Middle frontal gyrus (tissue), 1 donor: ENCODE measurements around the gene INS.

Source experiments
- DNase-seq: peaks from one replicate; pipeline ENCODE4 v3.0.0-alpha.2; 2015; ENCODE audit warnings: low spot score; ENCODE audit errors: extremely low spot score

Gene INS

GRCh38 chr11:2160736-2161259 lies at the start of gene INS:
Gene INS (minus strand): TSS chr11:2161209. CDS start chr11:2160971, 238 bp downstream.
- DNase-seq: no peak

- DNase-seq: no peak
Observed at GRCh38 chr11:2210366-2211112, 49.5 kb upstream of the INS start.

DNA sequence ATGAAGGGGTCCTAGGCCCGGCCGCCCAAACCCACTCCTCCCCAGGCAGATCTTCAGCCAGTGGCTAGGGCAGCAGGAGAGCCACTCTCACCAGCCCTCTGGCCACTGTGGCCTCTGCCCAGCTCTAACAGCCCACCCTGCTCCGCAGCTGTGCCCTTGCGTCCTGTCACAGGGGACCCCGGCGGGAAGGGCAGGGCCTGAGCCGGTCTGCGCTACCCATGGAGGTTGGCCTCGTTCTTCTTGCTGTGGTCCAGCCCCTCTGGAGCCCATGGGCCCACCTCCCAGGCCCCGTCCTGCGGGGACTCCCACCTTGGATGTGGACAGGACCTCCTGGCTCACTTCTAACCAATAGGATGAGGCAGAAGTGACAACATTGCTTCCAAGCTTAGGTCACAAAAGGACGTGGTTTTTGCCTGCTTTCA lies 48.9 kb upstream of the INS start:
- no peak for DNase-seq

DNA sequence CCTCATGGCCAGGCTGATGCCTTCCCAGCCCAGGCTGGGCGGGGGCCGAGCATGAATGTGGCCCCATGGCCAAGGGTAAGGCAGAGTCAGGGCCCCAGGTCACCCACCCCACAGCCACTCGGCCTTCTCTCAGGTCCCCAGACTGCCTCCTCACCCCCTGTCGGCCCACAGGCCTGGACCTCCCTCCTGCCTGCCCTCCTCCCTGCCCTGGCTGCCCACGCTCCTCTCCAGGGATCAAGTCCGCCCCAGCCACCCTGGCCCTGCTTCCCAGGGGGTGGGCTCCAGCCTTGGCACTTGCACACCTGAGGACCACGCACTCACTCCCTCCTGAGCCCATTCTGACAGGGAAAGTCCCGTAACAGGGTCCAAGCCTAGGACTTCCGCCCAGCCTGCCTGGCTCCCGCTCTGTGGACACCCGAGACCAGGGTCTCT lies 48.4 kb upstream of the INS start:
- no peak for DNase-seq

DNA sequence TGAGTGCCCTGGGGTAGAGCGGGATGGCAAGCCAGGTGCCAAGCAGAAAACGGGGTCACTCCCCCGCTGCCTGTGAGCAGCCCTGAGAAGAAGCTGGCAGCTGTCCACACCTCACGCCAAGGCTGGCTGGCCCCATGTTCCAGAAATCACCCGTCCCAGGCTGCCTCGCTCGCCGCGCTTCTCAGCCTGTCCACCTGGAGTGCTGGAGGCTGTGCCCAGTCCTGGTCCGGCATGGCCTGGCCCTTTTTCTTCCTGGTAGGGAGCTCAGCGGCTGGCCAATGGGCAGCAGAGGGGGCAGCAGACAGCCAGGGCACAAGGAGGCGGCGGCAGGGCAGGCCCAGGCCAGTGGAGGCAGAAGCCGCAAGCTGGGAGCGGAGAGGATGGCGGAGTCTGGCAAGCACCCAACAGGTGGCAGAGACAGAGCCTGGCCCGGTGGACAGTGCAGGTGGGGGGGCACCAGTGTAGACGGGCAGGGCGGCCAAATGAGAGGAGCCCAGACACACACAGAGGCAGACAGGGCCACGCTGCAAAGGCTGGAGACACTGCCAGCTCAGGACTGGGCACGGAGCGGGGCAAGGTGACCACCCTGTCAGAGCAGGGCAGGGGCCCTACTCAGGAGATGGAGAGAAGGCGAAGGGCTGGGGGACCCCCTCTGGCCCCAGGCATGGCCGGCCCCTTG lies 47.8 kb upstream of the INS start:
- no peak for DNase-seq

DNA sequence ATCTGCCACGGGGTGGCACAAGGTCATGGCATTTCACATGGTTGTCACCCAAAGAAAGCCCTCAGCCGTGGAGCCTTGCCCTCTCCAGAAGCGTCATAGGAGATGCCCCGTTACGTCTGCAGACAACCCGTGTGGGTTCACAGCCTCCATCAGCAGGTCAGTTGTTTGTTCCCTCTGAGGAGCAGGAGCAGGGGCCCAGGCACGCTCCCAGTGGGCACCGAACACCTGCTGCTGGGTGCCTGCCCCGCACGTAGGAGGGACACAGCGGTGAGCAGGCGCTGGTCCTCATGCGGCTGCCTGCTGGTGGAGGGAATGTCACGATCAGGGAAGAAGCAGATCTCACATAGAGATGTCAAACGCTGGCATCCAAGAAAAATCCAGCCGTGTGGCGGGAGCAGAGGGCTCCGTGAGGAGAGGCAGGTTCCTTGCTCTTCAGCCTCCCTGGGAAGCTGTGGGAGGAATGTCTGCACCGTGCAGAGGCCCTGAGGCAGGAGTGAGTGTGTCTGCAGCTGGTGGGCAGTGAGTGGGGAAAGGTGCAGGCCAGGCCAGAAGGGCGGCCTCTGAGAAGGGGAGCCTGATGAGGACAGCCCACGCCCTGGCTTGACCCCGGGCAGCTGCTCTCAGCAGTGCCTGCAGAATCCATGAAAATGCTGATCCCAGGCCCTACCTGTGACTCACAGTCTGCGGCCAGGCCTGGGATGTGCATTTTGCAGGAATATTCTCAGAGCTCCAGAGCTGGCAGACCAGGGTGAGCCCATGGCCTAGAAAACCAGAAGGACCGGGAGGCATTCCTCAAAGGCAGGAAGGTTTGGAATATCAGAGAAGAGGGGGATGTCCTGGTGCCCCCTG lies 47.0 kb upstream of the INS start:
- DNase-seq: no peak

- DNase-seq: no peak
Observed at GRCh38 chr11:2207212-2207611, 46.2 kb upstream of the INS start.

- no peak for DNase-seq
Observed at GRCh38 chr11:2205981-2206690, 45.1 kb upstream of the INS start.

DNA sequence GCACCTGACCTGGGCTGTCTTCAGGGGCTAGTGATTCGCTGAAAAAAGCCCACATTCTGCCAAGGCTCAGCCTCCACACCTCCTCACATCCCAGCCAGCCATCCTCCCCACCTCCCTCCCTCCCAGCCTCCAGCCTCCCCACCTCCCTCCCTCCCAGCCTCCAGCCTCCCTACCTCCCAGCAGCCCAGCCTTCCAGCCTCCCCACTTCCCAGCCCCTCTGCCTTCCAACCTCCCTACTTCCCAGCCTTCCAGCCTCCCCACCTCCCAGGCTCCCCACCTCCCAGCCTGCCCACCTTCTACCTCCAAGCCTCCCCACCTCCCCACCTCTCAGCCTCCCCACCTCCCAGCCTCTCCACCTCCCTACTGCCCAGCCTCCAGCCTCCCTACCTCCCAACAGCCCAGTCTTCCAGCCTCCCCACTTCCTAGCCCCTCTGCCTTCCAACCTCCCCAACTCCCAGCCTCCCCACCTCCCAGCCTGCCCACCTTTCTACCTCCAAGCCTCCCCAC lies 44.3 kb upstream of the INS start:
- no peak for DNase-seq

DNA sequence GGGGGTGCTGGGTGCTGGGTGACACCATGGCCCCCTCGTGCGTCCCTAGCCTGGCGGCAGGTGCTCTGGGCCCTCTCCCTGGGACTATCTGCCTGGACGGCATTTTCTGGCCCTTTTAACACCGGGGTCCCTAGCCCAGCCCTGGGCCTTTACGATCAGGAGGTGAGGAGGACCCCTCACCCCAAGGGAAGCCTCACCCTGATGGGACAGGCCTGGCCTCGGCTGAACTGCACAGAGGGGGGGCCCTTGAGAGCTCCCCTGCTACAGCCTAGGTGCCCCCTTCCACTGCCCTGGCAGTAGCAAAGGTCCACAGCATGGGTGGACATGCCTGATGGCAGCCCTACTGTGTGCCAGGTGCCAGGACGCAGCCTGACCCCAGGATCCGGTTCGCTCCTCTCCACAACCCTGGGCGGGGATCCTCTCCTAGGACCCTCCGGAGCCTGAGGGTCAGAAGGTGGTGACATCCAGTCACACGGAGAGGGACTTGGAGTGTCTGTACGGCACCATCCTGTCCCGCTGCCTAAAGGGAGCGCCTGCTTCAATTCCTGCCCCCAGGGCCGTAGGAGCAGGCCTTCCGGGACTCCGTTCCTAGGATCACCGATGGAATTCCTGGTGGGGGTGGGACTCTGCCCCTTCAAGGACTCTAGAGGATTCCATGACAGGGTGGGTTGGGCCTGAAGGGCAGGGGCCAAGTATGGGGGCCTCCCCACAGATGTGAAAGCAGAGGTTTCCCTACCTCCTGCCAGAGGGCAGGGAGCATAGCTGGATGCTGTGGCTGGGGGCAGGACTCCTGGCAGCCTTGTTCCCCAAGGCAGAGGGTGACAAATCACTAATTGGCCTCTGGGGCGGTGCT lies 43.6 kb upstream of the INS start:
- no peak for DNase-seq

DNA sequence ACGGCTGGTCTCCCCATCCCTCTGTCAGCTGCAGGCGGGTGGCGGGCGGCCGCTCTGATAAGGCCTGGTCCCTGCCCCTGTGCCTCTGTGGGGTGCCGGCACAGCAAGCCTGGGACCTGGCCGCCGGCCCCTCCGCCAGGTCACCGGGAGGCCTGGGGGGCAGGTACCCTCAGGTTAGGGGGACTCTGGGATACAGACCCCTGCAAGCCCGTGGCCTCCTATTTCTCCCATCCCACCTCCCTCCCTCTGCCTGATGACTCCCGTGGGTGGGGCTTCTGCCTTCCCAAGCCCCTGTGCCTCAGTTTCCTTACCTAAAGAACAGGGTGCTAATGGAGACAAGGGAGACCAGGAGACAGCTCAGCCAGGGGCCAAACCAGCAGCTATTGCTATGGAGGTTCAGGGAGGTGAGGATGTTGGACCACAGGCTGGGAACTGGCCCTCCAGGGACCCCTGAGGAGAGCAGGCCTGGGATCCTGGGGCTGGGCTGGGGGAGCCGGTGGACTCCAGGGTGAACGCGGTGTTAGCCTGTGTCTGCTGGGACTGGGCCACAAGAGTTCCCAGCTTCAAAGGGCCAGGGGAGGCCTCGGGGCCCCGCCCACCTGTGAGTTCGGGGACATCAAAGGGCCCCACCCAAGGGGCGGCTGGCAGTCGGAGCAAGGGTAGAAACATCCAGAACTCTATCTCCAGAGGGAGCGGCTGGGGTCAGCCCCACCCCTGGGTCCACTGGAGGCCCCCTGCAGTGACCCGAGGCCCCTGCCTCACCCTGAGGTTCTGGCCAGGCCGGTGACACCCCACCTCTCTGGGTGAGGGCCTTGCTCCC lies 42.6 kb upstream of the INS start:
- no peak for DNase-seq

DNA sequence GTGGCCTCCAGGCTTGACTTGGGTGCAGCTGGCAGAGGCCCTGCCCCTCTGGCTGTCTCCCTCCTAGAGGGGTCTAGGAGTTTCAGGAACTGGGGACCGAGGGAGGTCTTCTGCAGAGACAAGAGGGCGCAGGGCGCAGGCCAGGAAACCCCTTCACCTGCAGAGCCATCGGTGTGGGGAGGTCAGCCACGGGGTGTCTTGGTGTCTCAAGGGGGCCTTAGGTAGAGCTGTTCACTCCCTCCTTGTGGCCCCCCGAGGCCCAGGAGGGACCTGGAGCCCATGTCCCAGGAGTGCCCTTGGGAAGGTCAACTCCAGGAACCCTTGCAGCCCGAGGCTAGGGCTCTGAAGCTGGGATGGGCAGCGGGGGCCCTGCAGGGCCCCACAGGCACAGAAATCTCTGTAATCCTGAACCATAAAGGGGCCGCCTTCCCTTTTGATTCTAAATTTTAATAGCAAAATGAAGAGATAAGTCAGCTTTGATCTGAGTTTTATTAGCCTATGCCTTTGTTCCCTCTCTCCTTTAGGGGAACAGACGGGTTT lies 42.0 kb upstream of the INS start:
- DNase-seq: no peak

DNA sequence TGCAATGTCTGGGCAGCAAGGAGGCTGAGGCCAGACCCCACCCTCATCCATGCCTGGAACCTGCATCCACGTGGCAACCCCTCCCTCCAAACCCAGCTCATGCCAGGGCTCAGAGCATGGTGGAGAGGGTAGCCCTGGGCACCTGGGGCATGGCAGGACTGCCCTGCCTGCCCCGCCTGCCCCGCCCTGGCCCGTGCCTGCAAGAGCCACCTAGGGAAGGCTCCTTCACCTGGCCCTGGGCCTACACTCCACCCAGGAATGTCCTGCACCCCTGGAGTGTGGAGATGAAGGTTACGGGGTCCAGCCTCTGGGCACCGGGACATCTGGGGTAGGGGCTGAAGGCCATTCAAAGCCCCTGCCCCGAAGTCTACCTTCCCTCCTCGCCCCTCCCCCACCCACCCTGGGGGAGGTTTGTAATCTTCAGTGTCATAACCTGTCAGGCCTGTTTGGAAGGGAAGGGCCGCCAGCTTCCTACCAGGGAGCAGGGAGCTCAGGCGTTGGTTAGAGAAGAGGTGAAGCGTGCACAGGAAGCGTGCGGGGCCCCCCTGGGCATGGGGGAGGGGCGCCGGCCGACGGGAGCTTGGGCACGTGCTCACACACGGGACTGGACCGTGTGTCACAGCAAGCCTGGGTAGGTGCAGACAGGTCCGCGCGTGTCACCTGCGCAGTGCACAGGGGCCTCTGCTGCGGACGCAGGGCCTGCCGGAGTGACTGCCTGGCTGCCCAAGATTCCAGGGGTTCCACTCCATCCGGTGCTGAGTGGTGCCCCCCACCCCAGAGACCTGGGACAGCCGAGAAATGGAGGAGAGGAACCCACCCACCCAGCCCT lies 41.3 kb upstream of the INS start:
- DNase-seq: no peak

DNA sequence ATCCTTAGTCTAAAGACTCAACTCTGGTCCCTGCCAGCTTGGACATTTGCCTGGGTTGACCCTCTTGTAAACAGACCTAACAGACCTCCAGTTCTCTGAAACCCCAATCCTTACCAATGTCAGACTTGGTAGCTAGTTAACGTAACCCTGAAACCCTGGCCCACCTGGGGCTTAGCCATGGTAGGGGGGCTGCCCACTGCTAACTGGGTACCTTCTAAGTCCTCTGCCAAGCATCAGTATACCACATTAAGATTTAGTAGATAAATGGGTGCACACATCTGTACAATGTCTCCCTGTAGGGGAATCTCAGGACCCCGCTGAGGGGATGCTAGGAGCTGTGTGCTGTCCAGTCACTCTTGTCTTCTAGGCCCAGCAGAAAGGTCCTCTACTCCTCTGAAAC lies 40.5 kb upstream of the INS start:
- DNase-seq: no peak

GRCh38 chr11:2200957-2201519 lies 40.0 kb upstream of the INS start:
- DNase-seq: no peak

DNA sequence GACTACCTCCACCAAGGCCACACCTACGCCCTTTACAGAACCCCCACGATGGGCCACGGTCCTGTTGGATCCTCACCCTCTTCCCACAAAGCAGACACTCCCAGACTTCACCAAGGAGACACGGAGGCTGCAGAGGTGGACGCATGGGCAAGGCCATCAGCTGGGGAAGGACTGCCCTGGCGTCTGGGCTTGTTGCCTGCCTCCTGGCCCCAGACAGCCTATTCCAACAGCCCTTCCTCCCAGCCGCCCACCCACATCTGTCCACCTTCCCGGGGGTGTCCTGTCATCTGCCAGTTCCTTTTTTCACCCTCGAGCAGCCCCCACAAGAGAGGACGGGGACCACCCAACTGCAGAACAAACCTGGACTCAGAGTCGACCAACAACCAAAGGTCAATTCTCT lies 39.5 kb upstream of the INS start:
- DNase-seq: no peak

GRCh38 chr11:2199466-2200341 lies 38.7 kb upstream of the INS start:
- no peak for DNase-seq
